H9 (cell line): ENCODE data around the gene VSTM4. TPM values are rescaled to one million over a fixed set of nuclear protein-coding genes. Genes with fewer than 3 reads are reported as not detected.

Experiments used
- DNase-seq: peaks from one replicate; pipeline ENCODE4 v3.0.0-alpha.2; 2017
- H2AFZ ChIP-seq: one replicate; pipeline ENCODE4 v1.6.1; 2013; ENCODE audit warnings: mild to moderate bottlenecking, low read length, control low read depth, moderate library complexity
- H2AK5ac ChIP-seq: 2 replicates; pipeline ENCODE4 v1.6.1; 2013; ENCODE audit warnings: low read length, control low read depth, mixed read lengths; ENCODE audit not compliant: insufficient read length
- H2BK120ac ChIP-seq: one replicate; pipeline ENCODE4 v1.6.1; 2013; ENCODE audit warnings: low read depth, mild to moderate bottlenecking, low read length, control low read depth, inconsistent platforms; ENCODE audit not compliant: poor library complexity, severe bottlenecking
- H2BK12ac ChIP-seq: 2 replicates; pipeline ENCODE4 v1.6.1; 2013; ENCODE audit warnings: low read length, control low read depth, mixed read lengths, low read depth; ENCODE audit not compliant: insufficient read length
- H2BK15ac ChIP-seq: 2 replicates; pipeline ENCODE4 v1.6.1; 2013; ENCODE audit warnings: low read depth, low read length, control low read depth
- H2BK20ac ChIP-seq: one replicate; pipeline ENCODE4 v1.6.1; 2013; ENCODE audit warnings: low read depth, mild to moderate bottlenecking, low read length, control low read depth, inconsistent platforms; ENCODE audit not compliant: poor library complexity, severe bottlenecking
- H2BK5ac ChIP-seq: 2 replicates; pipeline ENCODE4 v1.6.1; 2013; ENCODE audit warnings: low read length, control low read depth, mixed read lengths; ENCODE audit not compliant: insufficient read length
- H3K14ac ChIP-seq: 2 replicates; pipeline ENCODE4 v1.6.1; 2013; ENCODE audit warnings: low read length, control low read depth; ENCODE audit not compliant: insufficient read depth
- H3K18ac ChIP-seq: 2 replicates; pipeline ENCODE4 v1.6.1; 2013; ENCODE audit warnings: low read depth, mild to moderate bottlenecking, mixed read lengths, low read length, control low read depth; ENCODE audit not compliant: insufficient read length
- H3K23ac ChIP-seq: 2 replicates; pipeline ENCODE4 v1.6.1; 2013; ENCODE audit warnings: low read length, control low read depth, mixed read lengths, low read depth; ENCODE audit not compliant: insufficient read length
- H3K23me2 ChIP-seq: 2 replicates; pipeline ENCODE4 v1.6.1; 2013; ENCODE audit warnings: low read depth, mild to moderate bottlenecking, mixed read lengths, low read length, control low read depth; ENCODE audit not compliant: insufficient read length, poor library complexity, severe bottlenecking
- H3K27ac ChIP-seq: 2 replicates; pipeline ENCODE4 v1.5.1; 2013; ENCODE audit warnings: low read length, control low read depth, mixed read lengths, low read depth; ENCODE audit not compliant: insufficient read length
- H3K27me3 ChIP-seq: 2 replicates; pipeline ENCODE4 v1.6.1; 2013; ENCODE audit warnings: low read length, control low read depth, inconsistent platforms; ENCODE audit not compliant: insufficient read depth
- H3K4ac ChIP-seq: 2 replicates; pipeline ENCODE4 v1.6.1; 2013; ENCODE audit warnings: low read depth, mild to moderate bottlenecking, control low read depth, inconsistent platforms, low read length, moderate library complexity
- H3K4me1 ChIP-seq: 2 replicates; pipeline ENCODE4 v1.6.1; 2013; ENCODE audit warnings: low read length, control low read depth, inconsistent platforms; ENCODE audit not compliant: insufficient read depth
- H3K4me2 ChIP-seq: 2 replicates; pipeline ENCODE4 v1.6.1; 2013; ENCODE audit warnings: low read length, control low read depth, mixed read lengths; ENCODE audit not compliant: insufficient read length, insufficient read depth
- H3K56ac ChIP-seq: 2 replicates; pipeline ENCODE4 v1.6.1; 2013; ENCODE audit warnings: low read depth, mild to moderate bottlenecking, mixed read lengths, low read length, control low read depth; ENCODE audit not compliant: insufficient read length
- H3K79me1 ChIP-seq: 2 replicates; pipeline ENCODE4 v1.6.1; 2013; ENCODE audit warnings: low read depth, mild to moderate bottlenecking, moderate library complexity, low read length, control low read depth, inconsistent platforms; ENCODE audit not compliant: insufficient read depth, poor library complexity, severe bottlenecking
- H3K79me2 ChIP-seq: 2 replicates; pipeline ENCODE4 v1.6.1; 2013; ENCODE audit warnings: low read length, control low read depth, inconsistent platforms; ENCODE audit not compliant: insufficient read depth
- H3K9ac ChIP-seq: 2 replicates; pipeline ENCODE4 v1.6.1; 2013; ENCODE audit warnings: low read length, control low read depth, mixed read lengths; ENCODE audit not compliant: insufficient read length; ENCODE audit errors: extremely low read depth
- H3K9me3 ChIP-seq: one replicate; pipeline ENCODE4 v1.6.1; 2013; ENCODE audit warnings: low read depth, low read length, inconsistent platforms; ENCODE audit not compliant: control insufficient read depth
- H3T11ph ChIP-seq: one replicate; pipeline ENCODE4 v1.6.1; 2013; ENCODE audit warnings: mild to moderate bottlenecking, low read length, control low read depth, inconsistent platforms
- H4K20me1 ChIP-seq: one replicate; pipeline ENCODE4 v1.6.1; 2013; ENCODE audit not compliant: control insufficient read depth, insufficient read length, insufficient read depth
- H4K5ac ChIP-seq: 2 replicates; pipeline ENCODE4 v1.6.1; 2013; ENCODE audit warnings: low read depth, mild to moderate bottlenecking, mixed read lengths, low read length, control low read depth; ENCODE audit not compliant: insufficient read length
- H4K8ac ChIP-seq: replicated peaks from 2 replicates; pipeline ENCODE4 v1.6.1; 2013; ENCODE audit warnings: low read length, control low read depth, mixed read lengths, low read depth; ENCODE audit not compliant: insufficient read length
- H4K91ac ChIP-seq: 2 replicates; pipeline ENCODE4 v1.6.1; 2013; ENCODE audit warnings: low read depth, mild to moderate bottlenecking, moderate library complexity, mixed read lengths, low read length, control low read depth; ENCODE audit not compliant: insufficient read length
- H3K27ac Mint-ChIP-seq, 3 experiments: 2 replicates in 2 of 3; 3 replicates in 1 of 3; pipeline ENCODE4 v1.8.0; 2020 to 2021; ENCODE audit warnings: mixed read lengths in 3 of 3, mild to moderate bottlenecking in 1 of 3, moderate library complexity in 1 of 3
- H3K27me3 Mint-ChIP-seq: 2 replicates; pipeline ENCODE4 v1.8.0; 2021; ENCODE audit warnings: low read depth, mild to moderate bottlenecking, moderate library complexity, mixed read lengths
- H3K36me3 Mint-ChIP-seq, 3 experiments: 2 replicates in 2 of 3; 3 replicates in 1 of 3; pipeline ENCODE4 v1.8.0; 2020 to 2021; ENCODE audit warnings: low read depth in 3 of 3, mixed read lengths in 3 of 3; ENCODE audit not compliant: insufficient read depth in 1 of 3
- H3K4me1 Mint-ChIP-seq, 2 experiments: 2 replicates each; pipeline ENCODE4 v1.8.0; 2020; ENCODE audit warnings: mixed read lengths in 2 of 2
- H3K4me3 Mint-ChIP-seq, 2 experiments: 2 replicates in 1 of 2; 3 replicates in 1 of 2; pipeline ENCODE4 v1.8.0; 2020 to 2021; ENCODE audit warnings: mild to moderate bottlenecking in 2 of 2, mixed read lengths in 2 of 2, moderate library complexity in 1 of 2
- H3K9me3 Mint-ChIP-seq, 2 experiments: 2 replicates in 1 of 2; 3 replicates in 1 of 2; pipeline ENCODE4 v1.8.0; 2020; ENCODE audit warnings: mild to moderate bottlenecking in 2 of 2, mixed read lengths in 2 of 2, moderate library complexity in 1 of 2
- WGBS: extraction: QIAGEN DNeasy Blood & Tissue Kit; methylation state at CpG from one replicate; pipeline ENCODE4 v1.1.7; 2013; ENCODE audit warnings: missing lambda C conversion rate, low lambda C conversion rate, mixed read lengths; ENCODE audit not compliant: insufficient read length; ENCODE audit errors: extremely low coverage; 5-methylcytosine and 5-hydroxymethylcytosine counted together
- total RNA-seq: library from RNA; stranded (reverse); gene quantifications from 2 replicates; pipeline ENCODE4 v1.2.1, GENCODE V29; 2021
- TF ChIP-seq, protein P1 (sequence below): fragments of 200-600 bp; sonication (generic); conservative IDR thresholded peaks from 3 replicates; pipeline ENCODE4 v1.8.0; 2021; ENCODE audit warnings: antibody characterized with exemption, mild to moderate bottlenecking

VSTM4 gene
- total RNA-seq, 1 experiment from 2014 or later, result 0.44 TPM

GRCh38 chr10:49112098-49112497 lies 3.2 kb downstream of the VSTM4 start:
- H3K4me1 Mint-ChIP-seq, result peaks cover 9 to 10% of the 10 kb centered on the region in 2 experiments; a peak in 3 of 4 replicates
- Histone ChIP-seq H3K27me3 (no peaks in the 10 kb centered on the region; the same call in 1 of the 2 replicates), H3K4ac (no peak overlapping the region), H4K91ac (no peak overlapping the region), H2BK12ac (no peak overlapping the region), H4K20me1 (no peaks in the 10 kb centered on the region), H2BK5ac (no peak overlapping the region), H3K4me1 (no peaks in the 10 kb centered on the region), H3K18ac (no peak overlapping the region), H2BK20ac (no peak overlapping the region), H3K79me2 (no peaks in the 10 kb centered on the region), H2AFZ (no peak overlapping the region), H2AK5ac (no peak overlapping the region), H2BK15ac (no peak overlapping the region), H3K14ac (no peak overlapping the region), H3K23ac (no peak overlapping the region), H4K5ac (no peak overlapping the region), H2BK120ac (no peak overlapping the region), H3K56ac (no peak overlapping the region), H3K23me2 (peaks cover 5% of the 10 kb centered on the region), H3K79me1 (no peaks in the 10 kb centered on the region), H3K9ac (no peak overlapping the region), H4K8ac (no peak overlapping the region), H3T11ph (no peak overlapping the region), H3K9me3 (no peaks in the 10 kb centered on the region), H3K4me2 (no peak overlapping the region), H3K27ac (no peak overlapping the region)
- H3K36me3 Mint-ChIP-seq, result no peaks in the 10 kb centered on the region
- TF ChIP-seq, protein P1, sequence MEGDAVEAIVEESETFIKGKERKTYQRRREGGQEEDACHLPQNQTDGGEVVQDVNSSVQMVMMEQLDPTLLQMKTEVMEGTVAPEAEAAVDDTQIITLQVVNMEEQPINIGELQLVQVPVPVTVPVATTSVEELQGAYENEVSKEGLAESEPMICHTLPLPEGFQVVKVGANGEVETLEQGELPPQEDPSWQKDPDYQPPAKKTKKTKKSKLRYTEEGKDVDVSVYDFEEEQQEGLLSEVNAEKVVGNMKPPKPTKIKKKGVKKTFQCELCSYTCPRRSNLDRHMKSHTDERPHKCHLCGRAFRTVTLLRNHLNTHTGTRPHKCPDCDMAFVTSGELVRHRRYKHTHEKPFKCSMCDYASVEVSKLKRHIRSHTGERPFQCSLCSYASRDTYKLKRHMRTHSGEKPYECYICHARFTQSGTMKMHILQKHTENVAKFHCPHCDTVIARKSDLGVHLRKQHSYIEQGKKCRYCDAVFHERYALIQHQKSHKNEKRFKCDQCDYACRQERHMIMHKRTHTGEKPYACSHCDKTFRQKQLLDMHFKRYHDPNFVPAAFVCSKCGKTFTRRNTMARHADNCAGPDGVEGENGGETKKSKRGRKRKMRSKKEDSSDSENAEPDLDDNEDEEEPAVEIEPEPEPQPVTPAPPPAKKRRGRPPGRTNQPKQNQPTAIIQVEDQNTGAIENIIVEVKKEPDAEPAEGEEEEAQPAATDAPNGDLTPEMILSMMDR, result no peak
- DNase-seq, result no peak
- peaks cover 27% of the 10 kb centered on the region for H3K27me3 Mint-ChIP-seq
- no peak overlapping the region; a peak in 1 of 7 replicates for H3K27ac Mint-ChIP-seq
- WGBS, result no CpG with 5 or more reads among the region's 3 CpGs
- no peak overlapping the region for H3K4me3 Mint-ChIP-seq
- H3K9me3 Mint-ChIP-seq, result no peaks in the 10 kb centered on the region
